HG03066 (cell line): ENCODE measurements around the gene KCNE2.
"Not testable (repeated sequence)": the region's sequence is repeated elsewhere in the genome, so short reads cannot be mapped to it uniquely, and the experiment has no call there.

Experiments
- ATAC-seq: cut with Tn5 transposase; IDR thresholded peaks from one replicate; pipeline ENCODE4 v1.9.1; 2021; ENCODE audit warnings: low read depth; ENCODE audit not compliant: unreplicated experiment

Gene KCNE2

DNA sequence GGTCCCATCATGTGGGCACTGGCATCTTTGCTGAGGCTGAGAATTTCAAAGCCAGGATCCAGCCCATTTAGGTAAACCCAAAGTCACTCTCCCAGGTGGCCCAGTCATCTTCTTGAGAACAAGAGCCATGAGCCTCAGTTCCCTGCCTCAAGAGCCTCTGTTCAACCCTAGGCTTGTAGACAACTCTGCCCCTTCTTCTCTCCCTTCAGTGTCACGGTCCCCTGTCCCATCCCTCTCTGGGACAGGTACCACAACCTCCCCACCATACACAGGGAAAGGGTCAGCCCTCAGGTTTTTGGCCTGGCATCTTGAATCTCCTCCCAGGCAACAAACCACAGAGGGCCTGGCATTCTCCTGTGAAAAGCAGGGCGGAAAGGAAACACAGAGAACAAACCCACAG lies 41.9 kb downstream of the KCNE2 start:
- ATAC-seq, result not testable (repeated sequence)

DNA sequence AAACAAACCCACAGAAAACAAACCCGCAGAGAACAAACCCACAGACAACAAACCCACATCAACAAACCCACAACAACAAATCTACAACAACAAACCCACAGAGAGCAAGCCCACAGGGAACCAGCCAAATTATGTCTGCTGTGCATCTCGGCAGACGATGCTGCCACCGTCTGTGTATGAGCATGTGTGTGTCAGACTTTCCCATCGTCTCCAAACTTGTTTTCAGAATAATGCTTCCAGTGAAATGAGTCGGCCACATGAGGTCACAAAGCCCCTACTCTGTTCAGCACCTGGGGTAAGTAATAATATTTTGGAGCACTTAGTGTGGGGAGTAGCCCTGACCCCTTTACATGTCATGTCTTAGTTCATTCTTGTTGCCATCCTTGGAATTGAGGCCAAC lies 42.3 kb downstream of the KCNE2 start:
- ATAC-seq, result not testable (repeated sequence)

DNA sequence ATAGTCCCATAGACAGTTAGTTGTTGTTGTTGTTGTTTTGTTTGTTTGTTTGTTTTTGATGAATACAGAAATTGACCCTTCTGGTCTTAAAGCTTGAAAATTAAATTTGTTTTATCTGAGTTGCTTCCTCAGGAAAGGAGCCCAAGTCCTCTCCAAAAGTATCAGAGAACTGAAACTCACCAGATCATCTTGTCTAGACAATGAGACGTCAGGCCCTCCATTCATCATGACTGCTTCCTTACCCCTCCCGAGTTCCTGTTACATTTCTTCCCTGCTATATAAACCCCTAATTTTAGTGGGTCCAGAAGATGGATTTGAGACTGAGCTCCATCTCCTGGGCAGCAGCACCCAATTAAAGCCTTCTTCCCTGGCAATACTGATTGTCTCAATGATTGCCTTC lies 42.9 kb downstream of the KCNE2 start:
- not testable (repeated sequence) for ATAC-seq

DNA sequence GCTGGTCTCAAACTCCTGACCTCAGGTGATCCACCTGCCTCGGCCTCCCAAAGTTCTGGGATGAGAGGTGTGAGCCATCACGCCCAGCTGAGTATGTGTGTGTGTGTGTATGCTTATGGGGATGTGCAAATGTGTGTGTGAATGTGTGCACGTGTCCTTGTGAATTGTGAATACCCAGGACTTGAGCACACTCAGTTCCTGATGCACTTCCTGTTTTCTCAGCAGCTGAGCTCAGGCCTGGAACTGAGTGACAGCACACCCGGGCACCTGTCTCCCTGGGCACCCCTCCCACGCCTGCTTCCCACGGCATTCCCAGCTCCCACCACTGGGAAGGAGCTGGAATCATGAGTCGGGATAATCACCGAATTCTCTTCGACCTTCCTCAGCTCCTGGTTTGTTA lies 43.5 kb downstream of the KCNE2 start:
- not testable (repeated sequence) for ATAC-seq

DNA sequence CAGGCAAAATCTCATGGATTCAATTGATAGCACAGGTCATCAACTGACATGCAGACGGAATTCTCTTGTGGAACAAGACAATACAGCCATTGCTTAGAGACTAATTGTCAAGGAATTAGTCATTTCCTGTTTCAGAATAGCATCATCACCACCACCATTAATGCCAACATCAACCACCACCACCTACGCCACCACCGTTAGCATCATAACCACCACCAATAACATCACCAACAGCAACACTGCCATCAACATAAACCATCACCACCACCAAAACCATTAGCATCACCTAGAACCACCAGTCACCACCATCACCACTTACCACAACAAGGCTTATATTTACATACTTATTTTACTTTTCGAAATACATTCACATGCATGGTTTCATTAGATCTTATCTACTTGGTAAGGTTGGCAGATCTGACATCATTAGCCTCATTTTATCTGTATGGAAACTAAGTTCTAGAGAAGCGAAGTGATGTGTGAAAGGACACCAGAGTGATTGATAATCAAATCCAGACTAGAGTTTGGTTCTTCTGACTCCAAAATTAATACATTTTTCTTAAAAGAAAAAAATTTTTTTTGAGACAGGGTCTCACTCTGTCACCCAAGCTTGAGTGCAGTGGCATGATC lies 53.8 kb downstream of the KCNE2 start:
- ATAC-seq, result not testable (repeated sequence)
